ENCODE data around the gene APEX1. TPM values are rescaled to one million over a fixed set of nuclear protein-coding genes. Genes with fewer than 3 reads are reported as not detected.
"Not testable (repeated sequence)": the region's sequence is repeated elsewhere in the genome, so short reads cannot be mapped to it uniquely, and the experiment has no call there.

The APEX1 gene
- total RNA-seq, 1 donor from 2014 or later: 64.2 TPM

GRCh38 chr14:20435582-20436362 is 19.3 kb upstream of the APEX1 start, which contains the start of gene KLHL33:
KLHL33 (minus strand) TSS chr14:20436166; CDS start chr14:20435811, 355 bp downstream.
- Histone ChIP-seq H3K9ac (ENCODE audit: low read depth in 1 of 3, low read length in 3 of 3) (peak within 1 kb of the TSS; percentile 83 to 97 (median 96)), H3K4me3 (ENCODE audit: low read length in 3 of 3) (peak within 1 kb of the TSS; percentile 79 to 93 (median 89)), H3K27me3 (ENCODE audit: control insufficient read depth in 3 of 3, insufficient read depth in 3 of 3, low read length in 3 of 3) (no peaks in the 10 kb centered on the region), H3K27ac (ENCODE audit: low read depth, low read length) (peak within 1 kb of the TSS; percentile 79), H3K4me1 (ENCODE audit: control insufficient read depth in 3 of 3, insufficient read depth in 3 of 3, low read length in 3 of 3) (peaks cover 34 to 53% (median 42%) of the 10 kb centered on the region in 3 donors), H3K9me3 (ENCODE audit: control insufficient read depth in 3 of 3, low read length in 3 of 3) (no peaks in the 10 kb centered on the region), H3K36me3 (ENCODE audit: control insufficient read depth in 3 of 3, insufficient read depth in 3 of 3, low read length in 3 of 3) (peaks cover 0 to 2% (median 2%) of the 10 kb centered on the region in 3 donors)

GRCh38 chr14:20436363-20436755 is 18.7 kb upstream of the APEX1 start:
- Histone ChIP-seq H3K27ac (ENCODE audit: low read depth, low read length) (peak overlapping the region; percentile 79), H3K4me1 (ENCODE audit: control insufficient read depth in 3 of 3, insufficient read depth in 3 of 3, low read length in 3 of 3) (peaks cover 32 to 48% (median 40%) of the 10 kb centered on the region in 3 donors), H3K27me3 (ENCODE audit: control insufficient read depth in 3 of 3, insufficient read depth in 3 of 3, low read length in 3 of 3) (no peaks in the 10 kb centered on the region), H3K36me3 (ENCODE audit: control insufficient read depth in 3 of 3, insufficient read depth in 3 of 3, low read length in 3 of 3) (peaks cover 0 to 2% (median 2%) of the 10 kb centered on the region in 3 donors), H3K9ac (ENCODE audit: low read depth in 1 of 3, low read length in 3 of 3) (peak overlapping the region in 2 of 3 donors; percentile 83 to 97), H3K9me3 (ENCODE audit: control insufficient read depth in 3 of 3, low read length in 3 of 3) (no peaks in the 10 kb centered on the region), H3K4me3 (ENCODE audit: low read length in 3 of 3) (peak overlapping the region in 2 of 3 donors; percentile 79 to 93)

GRCh38 chr14:20438664-20439063 is 16.4 kb upstream of the APEX1 start:
- Histone ChIP-seq H3K27me3 (ENCODE audit: control insufficient read depth in 3 of 3, insufficient read depth in 3 of 3, low read length in 3 of 3) (no peaks in the 10 kb centered on the region), H3K9me3 (ENCODE audit: control insufficient read depth in 3 of 3, low read length in 3 of 3) (no peaks in the 10 kb centered on the region), H3K4me3 (ENCODE audit: low read length in 3 of 3) (no peak overlapping the region), H3K36me3 (ENCODE audit: control insufficient read depth in 3 of 3, insufficient read depth in 3 of 3, low read length in 3 of 3) (peaks cover 0 to 2% (median 0%) of the 10 kb centered on the region in 3 donors), H3K27ac (ENCODE audit: low read depth, low read length) (no peak overlapping the region), H3K4me1 (ENCODE audit: control insufficient read depth in 3 of 3, insufficient read depth in 3 of 3, low read length in 3 of 3) (peaks cover 24 to 34% (median 26%) of the 10 kb centered on the region in 3 donors), H3K9ac (ENCODE audit: low read depth in 1 of 3, low read length in 3 of 3) (no peak overlapping the region)

GRCh38 chr14:20440465-20440864 is 14.6 kb upstream of the APEX1 start:
- Histone ChIP-seq H3K36me3 (ENCODE audit: control insufficient read depth in 3 of 3, insufficient read depth in 3 of 3, low read length in 3 of 3) (peaks cover 0 to 3% (median 2%) of the 10 kb centered on the region in 3 donors), H3K4me3 (ENCODE audit: low read length in 3 of 3) (no peak overlapping the region), H3K9ac (ENCODE audit: low read depth in 1 of 3, low read length in 3 of 3) (no peak overlapping the region), H3K27me3 (ENCODE audit: control insufficient read depth in 3 of 3, insufficient read depth in 3 of 3, low read length in 3 of 3) (no peaks in the 10 kb centered on the region), H3K27ac (ENCODE audit: low read depth, low read length) (no peak overlapping the region), H3K4me1 (ENCODE audit: control insufficient read depth in 3 of 3, insufficient read depth in 3 of 3, low read length in 3 of 3) (peaks cover 13 to 18% (median 14%) of the 10 kb centered on the region in 3 donors), H3K9me3 (ENCODE audit: control insufficient read depth in 3 of 3, low read length in 3 of 3) (no peaks in the 10 kb centered on the region)

- no peaks in the 10 kb centered on the region for H3K27me3 ChIP-seq (ENCODE audit: control insufficient read depth in 3 of 3, insufficient read depth in 3 of 3, low read length in 3 of 3)
- peaks cover 9 to 14% (median 10%) of the 10 kb centered on the region in 3 donors for H3K4me1 ChIP-seq (ENCODE audit: control insufficient read depth in 3 of 3, insufficient read depth in 3 of 3, low read length in 3 of 3)
- no peak overlapping the region for H3K4me3 ChIP-seq (ENCODE audit: low read length in 3 of 3)
- peaks cover 2 to 7% (median 6%) of the 10 kb centered on the region in 3 donors for H3K36me3 ChIP-seq (ENCODE audit: control insufficient read depth in 3 of 3, insufficient read depth in 3 of 3, low read length in 3 of 3)
- no peak overlapping the region for H3K9ac ChIP-seq (ENCODE audit: low read depth in 1 of 3, low read length in 3 of 3)
- no peak overlapping the region for H3K27ac ChIP-seq (ENCODE audit: low read depth, low read length)
- H3K9me3 ChIP-seq (ENCODE audit: control insufficient read depth in 3 of 3, low read length in 3 of 3): no peaks in the 10 kb centered on the region
These were observed 14.1 kb upstream of the APEX1 start for GRCh38 chr14:20440882-20441281.

GRCh38 chr14:20441461-20441860 is 13.6 kb upstream of the APEX1 start:
- H3K27me3 ChIP-seq (ENCODE audit: control insufficient read depth in 3 of 3, insufficient read depth in 3 of 3, low read length in 3 of 3): no peaks in the 10 kb centered on the region
- H3K4me3 ChIP-seq (ENCODE audit: low read length in 3 of 3): no peak overlapping the region
- peaks cover 8 to 13% (median 9%) of the 10 kb centered on the region in 3 donors for H3K36me3 ChIP-seq (ENCODE audit: control insufficient read depth in 3 of 3, insufficient read depth in 3 of 3, low read length in 3 of 3)
- peaks cover 5 to 8% (median 6%) of the 10 kb centered on the region in 3 donors for H3K4me1 ChIP-seq (ENCODE audit: control insufficient read depth in 3 of 3, insufficient read depth in 3 of 3, low read length in 3 of 3)
- H3K9me3 ChIP-seq (ENCODE audit: control insufficient read depth in 3 of 3, low read length in 3 of 3): no peaks in the 10 kb centered on the region
- no peak overlapping the region for H3K9ac ChIP-seq (ENCODE audit: low read depth in 1 of 3, low read length in 3 of 3)
- H3K27ac ChIP-seq (ENCODE audit: low read depth, low read length): no peak overlapping the region

- peaks cover 28 to 34% (median 30%) of the 10 kb centered on the region in 3 donors for H3K36me3 ChIP-seq (ENCODE audit: control insufficient read depth in 3 of 3, insufficient read depth in 3 of 3, low read length in 3 of 3)
- not testable (repeated sequence) for H3K9ac ChIP-seq (ENCODE audit: low read depth in 1 of 3, low read length in 3 of 3); H3K27me3 ChIP-seq (ENCODE audit: control insufficient read depth in 3 of 3, insufficient read depth in 3 of 3, low read length in 3 of 3); H3K4me3 ChIP-seq (ENCODE audit: low read length in 3 of 3); H3K27ac ChIP-seq (ENCODE audit: low read depth, low read length); H3K4me1 ChIP-seq (ENCODE audit: control insufficient read depth in 3 of 3, insufficient read depth in 3 of 3, low read length in 3 of 3); H3K9me3 ChIP-seq (ENCODE audit: control insufficient read depth in 3 of 3, low read length in 3 of 3)
These were observed 11.4 kb upstream of the APEX1 start for GRCh38 chr14:20443650-20444049.

GRCh38 chr14:20446889-20447288 is 8.1 kb upstream of the APEX1 start:
- H3K27me3 ChIP-seq (ENCODE audit: control insufficient read depth in 3 of 3, insufficient read depth in 3 of 3, low read length in 3 of 3): no peaks in the 10 kb centered on the region
- H3K4me3 ChIP-seq (ENCODE audit: low read length in 3 of 3): no peak overlapping the region
- H3K36me3 ChIP-seq (ENCODE audit: control insufficient read depth in 3 of 3, insufficient read depth in 3 of 3, low read length in 3 of 3): peaks cover 48 to 59% (median 53%) of the 10 kb centered on the region in 3 donors
- no peaks in the 10 kb centered on the region for H3K9me3 ChIP-seq (ENCODE audit: control insufficient read depth in 3 of 3, low read length in 3 of 3)
- no peak overlapping the region for H3K9ac ChIP-seq (ENCODE audit: low read depth in 1 of 3, low read length in 3 of 3)
- H3K4me1 ChIP-seq (ENCODE audit: control insufficient read depth in 3 of 3, insufficient read depth in 3 of 3, low read length in 3 of 3): no peaks in the 10 kb centered on the region
- no peak overlapping the region for H3K27ac ChIP-seq (ENCODE audit: low read depth, low read length)

GRCh38 chr14:20452831-20453230 is 2.2 kb upstream of the APEX1 start:
- H3K36me3 ChIP-seq (ENCODE audit: control insufficient read depth in 3 of 3, insufficient read depth in 3 of 3, low read length in 3 of 3): peaks cover 45 to 57% (median 53%) of the 10 kb centered on the region in 3 donors
- not testable (repeated sequence) for H3K9ac ChIP-seq (ENCODE audit: low read depth in 1 of 3, low read length in 3 of 3); H3K27ac ChIP-seq (ENCODE audit: low read depth, low read length)

More at GRCh38 chr14:20452831-20453230, 2.2 kb upstream of the APEX1 start:
- H3K27me3 ChIP-seq (ENCODE audit: control insufficient read depth in 3 of 3, insufficient read depth in 3 of 3, low read length in 3 of 3); H3K9me3 ChIP-seq (ENCODE audit: control insufficient read depth in 3 of 3, low read length in 3 of 3); H3K4me3 ChIP-seq (ENCODE audit: low read length in 3 of 3): not testable (repeated sequence)
- H3K4me1 ChIP-seq (ENCODE audit: control insufficient read depth in 3 of 3, insufficient read depth in 3 of 3, low read length in 3 of 3): peaks cover 13 to 39% (median 22%) of the 10 kb centered on the region in 3 donors

Measured in skeletal muscle tissue (tissue), 4 donors.